NCI-H146 treated with DMSO at 0.1 percent for 48 hours (cell line): ENCODE data around the gene CLCNKA.

Source experiments
- DNase-seq: peaks from one replicate; lab custom pipeline; 2025; ENCODE audit not compliant: unreplicated experiment; lab: John Stamatoyannopoulos, UW

Gene CLCNKA

DNA sequence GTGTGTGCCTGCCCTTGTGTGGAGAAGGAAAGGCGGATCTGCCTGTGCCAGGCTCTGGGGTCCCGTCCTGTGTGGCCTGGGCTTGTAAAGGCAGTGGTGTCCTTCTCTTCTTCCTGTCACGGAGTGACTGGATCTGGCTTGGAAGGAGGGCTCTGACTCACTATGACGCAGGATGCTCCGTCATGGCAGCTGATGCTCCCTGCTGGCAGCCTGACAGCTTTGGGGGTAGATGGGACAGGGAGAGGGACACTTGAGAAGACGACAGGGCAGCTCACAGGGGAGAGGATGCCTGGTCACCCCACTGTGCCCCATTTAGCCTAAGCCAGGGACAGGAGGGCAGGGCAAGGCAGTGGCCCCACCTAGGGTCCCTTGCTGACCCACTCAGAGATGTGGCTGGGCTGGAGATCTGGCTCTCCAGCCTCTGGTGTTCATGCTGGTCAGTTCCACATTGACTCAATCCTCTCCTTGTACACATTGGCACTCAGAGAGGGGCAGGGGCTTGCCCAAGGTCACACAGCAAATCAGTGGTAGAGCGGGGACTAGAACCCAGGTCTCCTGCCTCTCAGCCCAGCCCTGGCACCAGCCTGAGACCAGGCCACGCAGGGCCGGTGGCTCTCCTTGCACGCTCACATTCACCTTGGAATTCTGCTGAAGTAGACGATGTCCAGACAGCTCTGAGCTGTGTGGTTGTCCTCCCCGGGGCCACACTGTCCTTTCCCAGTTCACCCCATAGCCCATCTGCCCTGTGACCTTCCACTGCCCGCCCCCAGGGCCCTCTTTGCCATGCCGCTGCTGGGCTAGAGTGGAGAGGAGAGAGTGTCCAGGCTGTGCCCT lies 54.4 kb downstream of the CLCNKA start:
- no peak for DNase-seq

DNA sequence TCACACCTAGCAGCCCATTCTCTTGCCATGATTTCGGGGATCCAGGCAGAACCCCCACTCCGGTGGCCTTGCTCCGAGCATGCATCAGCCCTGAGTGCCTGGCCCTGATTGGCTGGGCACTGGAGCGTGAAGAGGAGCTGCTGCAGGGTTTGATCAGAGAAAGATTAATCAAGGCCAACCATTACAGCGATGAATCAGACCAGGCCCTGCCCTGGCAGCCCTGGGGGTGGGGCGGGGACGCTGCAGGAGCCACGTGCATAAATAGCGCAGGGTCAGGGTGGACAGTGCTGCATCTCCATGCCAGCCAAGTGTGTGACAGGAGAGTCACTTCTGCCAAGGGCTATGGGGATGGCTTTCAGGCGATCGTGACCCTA lies 55.0 kb downstream of the CLCNKA start:
- no peak for DNase-seq

DNA sequence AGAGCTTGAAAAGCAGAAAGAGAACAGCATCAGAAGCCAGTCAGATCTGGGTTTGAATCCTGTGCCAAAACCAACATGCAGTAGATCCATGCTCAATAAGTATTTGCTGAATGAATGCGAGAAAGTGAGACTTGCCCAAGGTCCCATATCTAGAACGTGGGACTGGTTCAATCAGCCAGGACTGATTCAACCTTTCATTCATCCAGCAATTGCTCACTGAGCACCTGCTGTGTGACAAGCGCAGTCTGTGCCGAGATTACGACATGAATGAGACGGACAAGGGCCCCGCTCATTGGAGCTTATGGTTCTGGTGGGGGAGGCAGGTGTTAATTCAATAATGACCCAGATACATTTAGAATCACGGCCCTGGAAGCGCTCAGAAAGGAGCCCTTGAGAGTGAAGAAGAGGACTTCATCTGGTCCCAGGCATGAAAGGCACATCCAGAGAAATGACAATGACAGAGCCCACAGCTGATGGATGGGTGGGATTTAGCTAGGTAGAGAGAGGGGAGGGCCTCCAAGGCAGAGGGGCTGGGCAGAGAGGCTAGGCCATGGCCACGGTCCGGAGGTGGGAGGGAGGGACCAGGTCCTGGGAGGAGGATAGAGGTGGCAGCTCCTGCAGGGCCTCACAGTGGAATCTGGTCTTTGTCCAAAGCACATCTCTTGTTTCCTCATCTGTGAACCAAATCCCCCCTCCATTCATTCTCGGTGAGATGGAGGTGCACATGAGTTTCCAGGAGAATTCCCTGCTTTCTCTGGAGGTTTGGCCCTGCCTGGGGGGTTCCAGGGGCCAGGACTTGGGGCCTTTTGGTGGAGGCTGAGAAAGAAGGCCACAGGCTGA lies 55.8 kb downstream of the CLCNKA start:
- DNase-seq, result no peak

DNA sequence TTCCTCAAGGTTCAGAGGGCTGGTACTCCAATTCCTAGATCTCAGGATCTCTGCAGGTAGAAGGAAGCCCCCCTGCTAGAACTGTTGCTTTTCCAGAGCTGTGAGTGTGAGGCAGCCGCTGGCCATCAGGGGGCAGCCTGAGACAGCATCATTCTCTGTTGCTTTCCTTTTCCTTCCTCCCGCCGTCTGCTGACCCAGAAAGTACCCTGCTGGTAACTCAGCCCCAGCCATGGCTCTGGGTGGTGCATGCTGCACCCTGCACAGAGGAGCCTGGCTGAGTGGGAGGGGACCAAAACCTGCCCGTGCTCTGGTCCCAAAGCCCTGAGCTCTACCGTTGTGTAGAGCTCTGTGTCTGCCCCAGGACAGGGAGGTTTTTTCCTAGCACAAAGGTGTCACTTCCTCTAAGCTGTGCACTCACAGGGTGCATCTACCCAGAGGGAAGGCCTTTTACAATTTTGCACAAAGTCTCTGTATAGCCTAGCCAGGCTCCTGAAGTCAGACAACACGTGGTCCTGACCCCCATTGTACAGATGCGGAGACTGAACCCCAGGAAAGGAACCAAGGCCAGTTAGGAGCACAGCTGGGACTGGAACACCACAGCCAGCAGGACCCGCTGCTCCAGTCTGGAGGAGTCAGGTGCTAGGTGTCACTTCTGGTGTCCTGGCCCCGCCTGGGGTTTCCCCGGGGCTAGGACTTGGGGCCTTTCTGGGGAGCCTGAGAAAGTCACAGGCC lies 57.3 kb downstream of the CLCNKA start:
- DNase-seq, result peak; percentile 39

DNA sequence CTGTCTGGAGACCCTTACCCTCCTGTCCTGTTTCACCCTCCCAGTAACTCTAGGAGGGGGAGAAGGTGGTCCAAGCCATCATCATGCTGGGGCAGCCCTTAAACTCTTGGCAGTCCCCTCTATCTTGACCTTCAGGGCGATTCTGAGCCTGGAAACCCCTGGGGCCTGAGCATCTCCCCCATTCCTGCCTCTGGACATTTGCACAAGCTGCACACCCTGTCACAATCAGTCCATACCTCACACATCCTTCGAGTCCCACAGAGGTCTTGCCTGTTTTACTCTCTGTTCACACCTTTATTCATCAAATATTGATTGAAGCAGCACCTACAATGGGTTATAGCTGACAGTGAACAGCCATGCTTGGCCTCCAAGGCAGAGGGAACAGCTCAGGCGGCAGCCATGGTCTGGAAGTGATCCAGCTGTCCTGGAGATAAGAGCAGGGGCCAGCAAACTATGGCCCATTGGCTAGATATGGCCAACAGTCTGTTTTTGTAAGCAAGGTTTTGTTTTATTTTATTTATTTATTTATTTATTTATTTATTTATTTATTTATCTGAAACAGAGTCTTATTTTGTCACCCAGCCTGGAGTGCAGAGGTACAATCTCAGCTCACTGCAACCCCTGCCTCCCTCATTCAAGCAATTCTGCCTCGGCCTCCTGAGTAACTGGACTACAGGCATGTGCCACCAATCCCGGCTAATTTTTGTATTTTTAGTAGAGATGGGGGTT lies 58.8 kb downstream of the CLCNKA start:
- no peak for DNase-seq

DNA sequence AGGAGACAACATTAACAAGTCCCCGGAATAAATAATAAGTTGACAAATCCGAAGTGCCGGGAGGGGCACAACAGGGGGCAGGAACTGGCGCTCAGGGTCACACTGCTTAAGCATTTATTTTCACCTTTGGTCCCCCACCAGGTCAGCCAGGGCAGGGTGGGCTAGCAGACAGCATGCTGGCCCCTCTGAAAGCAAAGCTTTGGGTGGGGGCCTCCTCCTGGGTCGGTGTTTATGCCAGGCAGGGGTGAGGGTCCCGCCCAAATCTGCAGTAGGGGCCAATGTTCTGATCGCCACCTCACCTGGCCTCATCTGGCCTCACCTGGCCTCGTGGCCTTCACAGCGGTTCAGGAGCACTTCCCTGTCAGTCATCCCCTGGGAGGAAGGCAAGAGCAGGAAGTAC lies 59.8 kb downstream of the CLCNKA start:
- no peak for DNase-seq

DNA sequence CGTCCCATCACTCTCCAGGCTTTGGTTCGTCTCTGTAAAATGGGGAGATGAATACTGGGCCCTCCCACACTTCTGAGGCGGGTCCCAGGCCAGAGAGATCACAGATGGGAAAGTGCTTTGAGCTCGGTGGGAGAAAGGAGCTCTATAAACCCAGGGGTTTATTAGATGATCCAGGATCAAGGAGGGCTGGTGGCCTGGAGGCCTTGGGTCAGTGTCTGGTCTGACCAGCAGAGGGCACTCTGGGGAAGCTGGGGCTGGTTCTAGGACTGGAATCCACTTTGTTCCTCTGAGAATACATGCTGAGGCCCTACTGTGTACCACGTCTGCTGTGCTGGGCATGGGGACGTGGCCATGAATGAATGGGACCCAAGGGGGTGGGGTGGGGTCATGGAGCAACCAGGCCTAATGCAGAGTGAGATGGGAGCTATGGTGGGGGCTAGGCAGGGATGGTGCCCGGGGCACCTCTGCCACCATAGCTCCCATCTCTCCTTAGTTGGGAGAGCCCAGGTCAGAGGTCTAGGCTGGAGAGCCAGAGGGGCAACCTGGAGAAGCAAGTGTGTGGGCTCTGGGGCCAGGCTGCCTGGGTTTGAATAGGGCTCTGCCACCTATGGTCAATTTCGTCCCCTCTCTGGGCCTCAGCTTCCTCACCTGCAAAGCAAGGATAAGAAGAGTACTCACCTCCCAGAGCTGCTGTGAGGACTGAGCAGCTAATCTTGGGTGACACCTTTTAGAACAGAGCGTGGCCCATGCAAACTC lies 60.6 kb downstream of the CLCNKA start:
- DNase-seq, result no peak

DNA sequence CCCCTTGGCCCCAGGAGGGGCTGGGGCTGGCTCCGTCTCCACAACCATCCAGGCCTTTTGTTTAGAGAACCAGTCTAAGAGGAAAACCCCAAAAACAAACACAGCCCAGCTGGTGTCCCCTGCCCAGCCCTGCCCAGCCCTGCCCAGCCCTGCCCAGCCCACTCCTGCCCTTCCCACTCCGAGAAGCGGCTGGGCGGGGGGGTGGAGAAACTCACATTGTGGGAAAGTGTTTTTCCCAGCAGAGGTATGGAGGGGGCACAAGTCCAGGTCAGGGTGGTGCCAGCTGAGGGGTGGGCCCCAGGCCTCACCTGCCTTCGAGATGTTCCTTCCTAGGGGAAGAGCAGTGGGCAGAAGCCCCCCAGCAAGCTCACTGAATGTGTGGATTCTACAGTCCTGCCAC lies 61.6 kb downstream of the CLCNKA start:
- no peak for DNase-seq
